WI38 (cell line): Measurements from ENCODE around the gene GJB2.
"Not testable (repeated sequence)": the region's sequence is repeated elsewhere in the genome, so short reads cannot be mapped to it uniquely, and the experiment has no call there.

Experiments
- H3K4me3 ChIP-seq: 2 replicates; pipeline ENCODE4 v1.5.1; 2011; ENCODE audit warnings: low read depth, mild to moderate bottlenecking, control low read depth, low read length
- CTCF ChIP-seq: IDR thresholded peaks from 2 replicates; pipeline ENCODE4 v1.5.1; 2012; ENCODE audit warnings: low read depth, mild to moderate bottlenecking, control low read depth, low read length

Gene GJB2

GRCh38 chr13:20156702-20157101 lies 36.0 kb downstream of the GJB2 start:
- TF ChIP-seq CTCF: no peak
- no peak overlapping the region for H3K4me3 ChIP-seq

- H3K4me3 ChIP-seq: not testable (repeated sequence)
Observed at GRCh38 chr13:20153290-20153689, 39.4 kb downstream of the GJB2 start.

- no peak for TF ChIP-seq CTCF
- H3K4me3 ChIP-seq: no peak overlapping the region
Observed at GRCh38 chr13:20151612-20152011, 41.1 kb downstream of the GJB2 start.

GRCh38 chr13:20151016-20151415 lies 41.7 kb downstream of the GJB2 start:
- no peak for TF ChIP-seq CTCF
- H3K4me3 ChIP-seq: no peak overlapping the region

- no peak for TF ChIP-seq CTCF
Observed at GRCh38 chr13:20150561-20150960, 42.2 kb downstream of the GJB2 start.

GRCh38 chr13:20149762-20150161 lies 43.0 kb downstream of the GJB2 start:
- no peak overlapping the region for H3K4me3 ChIP-seq
- no peak for TF ChIP-seq CTCF

More at GRCh38 chr13:20150561-20150960, 42.2 kb downstream of the GJB2 start:
- no peak overlapping the region for H3K4me3 ChIP-seq

GRCh38 chr13:20148501-20149183 lies 44.1 kb downstream of the GJB2 start:
- TF ChIP-seq CTCF: no peak
- no peak overlapping the region for H3K4me3 ChIP-seq

- no peak for TF ChIP-seq CTCF
- H3K4me3 ChIP-seq: no peak overlapping the region
Observed at GRCh38 chr13:20146381-20146780, 46.4 kb downstream of the GJB2 start.
